GM23338 (cell line): ENCODE results near the gene CCDC178.
"Not testable (repeated sequence)": the region's sequence is repeated elsewhere in the genome, so short reads cannot be mapped to it uniquely, and the experiment has no call there.

Experiments used
- CTCF ChIP-seq, 2 experiments: fragments of 200-600 bp in 1 of 2; sonication (generic) in 1 of 2; conservative IDR thresholded peaks; 2 replicates each; pipeline versions ENCODE4 v1.5.1 to v1.6.1; 2016 to 2017; ENCODE audit warnings: antibody characterized with exemption in 2 of 2, low read depth in 2 of 2, mild to moderate bottlenecking in 2 of 2, moderate library complexity in 1 of 2
- EZH2 ChIP-seq: fragments of 200-600 bp; sonication (generic); IDR thresholded peaks from one replicate; pipeline ENCODE4 v1.8.0; 2017; ENCODE audit warnings: antibody characterized with exemption, mild to moderate bottlenecking, low read depth; ENCODE audit not compliant: unreplicated experiment
- POLR2AphosphoS5 ChIP-seq: IDR thresholded peaks from 2 replicates; pipeline ENCODE4 v1.6.1; 2016; ENCODE audit warnings: antibody characterized with exemption, low read depth

- not testable (repeated sequence) for TF ChIP-seq POLR2AphosphoS5; CTCF (conservative IDR thresholded peaks at IDR 0.05; ENCODE audit: low read depth in 2 of 2); EZH2
Observed at GRCh38 chr18:32952318-32952717, 488.2 kb downstream of the CCDC178 start.
